Cardiac fibroblast (primary cell): ENCODE results near the gene FOXA3.
A peak's percentile ranks its signal among the peaks of the same experiment; 100 is the strongest.

Source experiments
- DNase-seq, 2 donors: peaks; one replicate each; pipeline versions ENCODE4 v3.0.0 to v3.0.0-alpha.2; 2010; ENCODE audit warnings: low read depth in 2 of 2
- H3K4me3 ChIP-seq, 2 donors: replicated peaks in 1 of 2; 1 replicate in 1 of 2; 2 replicates in 1 of 2; pipeline ENCODE4 v1.5.1; 2011; ENCODE audit warnings: low read depth in 2 of 2, low read length in 2 of 2, mild to moderate bottlenecking in 2 of 2, moderate library complexity in 1 of 2
- CTCF ChIP-seq: IDR thresholded peaks from one replicate; pipeline ENCODE4 v1.5.1; 2011; ENCODE audit warnings: low read depth, mild to moderate bottlenecking, low read length, inconsistent platforms

Gene FOXA3

DNA sequence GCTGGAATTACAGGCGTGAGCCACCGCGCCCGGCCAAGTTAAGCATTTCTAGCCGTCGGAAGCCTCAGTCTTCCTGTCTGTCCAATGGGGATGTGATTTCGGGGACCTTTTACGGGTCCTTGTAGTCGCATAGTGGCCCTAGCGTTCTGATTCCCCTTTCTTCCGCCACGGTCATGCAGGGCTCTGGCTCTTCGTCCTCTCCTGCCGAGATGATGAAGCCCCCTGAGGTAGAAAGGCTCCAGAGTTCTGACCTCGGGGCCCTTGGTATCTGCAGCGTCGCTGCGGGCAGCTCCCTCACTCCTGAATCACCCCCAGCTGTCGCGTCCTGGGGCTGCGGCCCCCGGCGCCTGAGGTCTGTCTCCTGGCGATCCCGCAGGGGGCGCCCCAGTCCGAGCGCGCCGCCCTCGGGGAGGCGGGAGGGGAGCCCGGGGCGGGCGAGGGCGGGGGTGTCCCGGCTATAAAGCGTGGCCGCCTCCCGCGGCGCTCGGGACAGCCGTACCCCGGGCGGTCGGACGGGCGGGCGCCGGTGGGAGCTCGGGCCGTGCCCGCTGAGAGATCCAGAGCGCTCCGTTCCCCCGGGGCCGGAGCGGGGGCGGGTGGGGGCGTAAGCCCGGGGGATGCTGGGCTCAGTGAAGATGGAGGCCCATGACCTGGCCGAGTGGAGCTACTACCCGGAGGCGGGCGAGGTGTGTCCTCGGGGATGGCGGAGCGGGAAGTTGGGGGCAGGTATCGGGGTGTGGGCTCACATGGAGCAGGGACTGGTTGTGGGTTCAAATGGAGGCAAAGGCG lies at the start of gene FOXA3:
FOXA3 (plus strand) TSS at position 487 of the 789 bp plus-strand sequence; CDS start at position 618, 131 bp downstream.
- peak; percentile 36 to 37 for DNase-seq
- TF ChIP-seq CTCF: peak; percentile 21
- H3K4me3 ChIP-seq: peak within 1 kb of the TSS; percentile 29 to 100

DNA sequence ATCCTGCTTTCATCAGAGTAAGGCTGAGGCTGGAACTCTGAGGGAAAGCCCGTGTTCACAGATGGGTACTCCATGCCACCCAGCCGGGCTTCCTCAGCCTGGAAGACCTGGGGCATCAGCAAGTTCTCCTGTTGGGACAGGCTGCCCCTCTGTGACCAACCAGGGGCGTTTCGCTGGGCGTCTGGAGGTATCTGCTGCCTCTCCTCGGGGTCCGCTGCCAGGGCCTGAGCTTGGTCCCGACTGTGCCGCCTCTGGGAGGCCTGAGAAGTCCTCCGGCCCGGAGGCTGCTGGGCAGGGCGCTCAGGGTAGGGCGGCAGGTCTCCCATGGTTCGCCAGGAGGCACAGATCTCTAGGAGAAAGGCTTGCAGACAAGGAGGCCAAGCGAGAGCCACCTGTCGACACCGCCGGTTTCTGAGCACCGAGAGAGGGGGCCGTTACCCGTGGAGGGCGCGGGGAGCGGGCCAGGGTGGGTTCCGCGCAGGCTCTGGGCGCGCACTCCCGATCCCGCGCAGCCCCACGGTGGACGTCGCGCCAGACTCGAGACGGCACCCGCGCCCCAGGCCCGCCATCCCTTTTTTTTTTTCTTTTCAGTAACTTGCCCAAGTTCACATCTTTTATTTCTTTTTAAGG lies 49.2 kb upstream of the FOXA3 start, which contains the start of gene RSPH6A:
RSPH6A (minus strand) TSS at position 458 of the 630 bp plus-strand sequence; CDS start at position 326, 132 bp downstream.
- no peak within 1 kb of the TSS for H3K4me3 ChIP-seq
- DNase-seq: no peak
- no peak for TF ChIP-seq CTCF

DNA sequence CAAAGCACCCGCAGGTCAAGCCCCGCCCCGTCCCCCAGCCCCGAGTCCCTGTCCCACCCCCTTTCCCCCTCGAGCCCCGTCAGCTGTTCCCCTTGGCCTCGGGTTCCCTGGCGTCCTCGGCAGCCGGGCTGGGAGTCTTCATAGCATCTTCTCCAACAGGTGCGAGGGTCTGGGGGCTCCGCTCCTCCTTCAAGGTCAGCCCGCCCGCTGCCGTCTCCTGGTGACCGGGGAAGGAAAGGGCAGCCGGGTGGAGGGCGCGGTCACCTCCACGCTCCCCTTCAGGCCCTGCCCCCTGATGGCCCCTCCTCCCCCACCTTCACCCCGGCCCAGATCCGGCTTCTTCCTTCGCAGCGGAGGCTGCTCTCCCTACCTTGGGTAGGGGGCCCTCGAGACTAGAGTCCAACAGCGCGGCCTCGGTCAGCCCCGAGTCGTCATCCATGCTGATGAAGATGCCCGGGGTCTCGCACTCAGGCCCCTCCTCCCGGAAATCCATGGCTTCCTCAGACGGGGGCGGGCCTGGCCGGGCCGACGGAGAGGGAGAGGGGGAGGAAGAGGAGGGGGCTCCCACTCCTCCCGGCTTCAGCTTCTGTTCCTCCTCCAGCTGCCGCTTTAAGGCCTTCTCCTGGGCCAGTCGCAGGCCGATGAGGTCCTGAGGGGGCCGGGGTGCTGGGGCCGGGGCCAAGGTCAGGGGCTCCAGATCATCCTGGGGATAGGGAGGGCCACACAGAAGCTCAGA lies 48.5 kb upstream of the FOXA3 start:
- no peak for DNase-seq
- H3K4me3 ChIP-seq: no peak overlapping the region
- no peak for TF ChIP-seq CTCF

- no peak for TF ChIP-seq CTCF
- DNase-seq: no peak
- no peak overlapping the region for H3K4me3 ChIP-seq
Observed at GRCh38 chr19:45816236-45817009, 47.7 kb upstream of the FOXA3 start.

- TF ChIP-seq CTCF: peak; percentile 94
- no peak overlapping the region for H3K4me3 ChIP-seq
- DNase-seq: peak; percentile 96
Observed at GRCh38 chr19:45817010-45817724, 47.0 kb upstream of the FOXA3 start.
